Right lobe of liver (tissue), 6 donors: ENCODE measurements around the gene TTC28. TPM values are rescaled to one million over a fixed set of nuclear protein-coding genes. Genes with fewer than 3 reads are reported as not detected.

Source experiments
- ATAC-seq, 4 donors: fragments of 200-7000 bp; cut with Tn5 transposase; one replicate each; pipeline ENCODE4 v1.9.1; 2020; ENCODE audit warnings: mild to moderate bottlenecking in 4 of 4, moderate library complexity in 4 of 4
- DNase-seq, 3 donors: peaks; one replicate each; pipeline ENCODE4 v3.0.0-alpha.2; 2020
- H3K27ac ChIP-seq, 3 donors: fragments of 200-600 bp; one replicate each; pipeline ENCODE4 v1.8.0; 2022
- H3K27me3 ChIP-seq, 2 donors: fragments of 200-600 bp; one replicate each; pipeline ENCODE4 v1.8.0; 2022
- H3K36me3 ChIP-seq, 4 donors: fragments of 200-600 bp; sonication (generic) in 1 of 4; one replicate each; pipeline versions ENCODE4 v1.5.1 to v1.8.0; 2017 to 2022; ENCODE audit warnings: control low read depth in 1 of 4
- H3K4me1 ChIP-seq, 4 donors: fragments of 200-600 bp; sonication (generic) in 1 of 4; one replicate each; pipeline versions ENCODE4 v1.5.1 to v1.8.0; 2017 to 2022; ENCODE audit warnings: control low read depth in 1 of 4
- H3K4me3 ChIP-seq, 3 donors: fragments of 200-600 bp; one replicate each; pipeline ENCODE4 v1.8.0; 2022
- H3K9me3 ChIP-seq, 4 donors: fragments of 200-600 bp; sonication (generic) in 1 of 4; one replicate each; pipeline versions ENCODE4 v1.5.1 to v1.8.0; 2017 to 2022; ENCODE audit warnings: control low read depth in 1 of 4
- CTCF ChIP-seq, 4 donors: fragments of 200-600 bp in 3 of 4; fragments of 450-650 bp in 1 of 4; IDR thresholded peaks; one replicate each; pipeline versions ENCODE4 v1.5.1 to v1.8.0; 2016 to 2022; ENCODE audit warnings: antibody characterized with exemption in 4 of 4, mild to moderate bottlenecking in 2 of 4
- POLR2A ChIP-seq: fragments of 450-650 bp; IDR thresholded peaks from one replicate; pipeline ENCODE4 v1.6.1; 2017; ENCODE audit warnings: antibody characterized with exemption, mild to moderate bottlenecking
- WGBS: methylation state at CpG from one replicate; pipeline ENCODE4 v1.1.6; 2018; ENCODE audit warnings: low coverage, low lambda C conversion rate; ENCODE audit not compliant: insufficient coverage; ENCODE audit errors: missing lambda C conversion rate; 5-methylcytosine and 5-hydroxymethylcytosine counted together
- intact Hi-C, 2 donors: fragments of 100-400 bp; cut with DNase I; formaldehyde crosslinking; loops; one replicate each; pipeline versions ENCODE4 v1.11.2 to v1.14.1; 2022
- total RNA-seq, 6 experiments: library from RNA; depleted of rRNA in 2 of 6; stranded (reverse); fragments of >200 nt in 2 of 6; fragmentation: NEBNext Ultra II Directional in 3 of 6; extraction: Animal tissue kit (Norgen Biotek cat#: 25700) in 3 of 6; gene quantifications; one replicate each; pipeline versions ENCODE4 v1.1.0 to v1.2.4, GENCODE V29; 2016 to 2023
- donor health status: DM: no; HTN: yes; CAD: no.
- donor health status: DM: no; HTN: no; CAD: no.
- donor health status: DM: no; HTN: no; CAD: no.
- donor health status: DM: no; HTN: yes; CAD: no.
- donor health status: DM: no; HTN: yes; CAD: no.

TTC28 gene
- total RNA-seq, 6 experiments from 2014 or later: 9.4 to 38.3 (median 15.0) TPM

GRCh38 chr22:28125799-28126198 is 553.8 kb downstream of the TTC28 start:
- Histone ChIP-seq H3K27me3 (no peaks in the 10 kb centered on the region), H3K9me3 (no peaks in the 10 kb centered on the region), H3K36me3 (no peaks in the 10 kb centered on the region), H3K4me1 (no peaks in the 10 kb centered on the region), H3K27ac (no peak overlapping the region), H3K4me3 (no peak overlapping the region)
- no peak for TF ChIP-seq POLR2A
- no peak for TF ChIP-seq CTCF (IDR thresholded peaks at IDR 0.05)
- intact Hi-C loops: no loop called here
- no peak for ATAC-seq
- no peak for DNase-seq
- WGBS: 83% methylated on average over 2 of the region's 2 CpGs

GRCh38 chr22:28123989-28124766 is 555.5 kb downstream of the TTC28 start:
- H3K36me3 ChIP-seq: no peaks in the 10 kb centered on the region
- ATAC-seq (no peak), DNase-seq (no peak)
- no peaks in the 10 kb centered on the region for H3K4me1 ChIP-seq
- H3K27ac ChIP-seq: no peak overlapping the region
- H3K4me3 ChIP-seq: no peak overlapping the region
- TF ChIP-seq POLR2A (no peak), CTCF (IDR thresholded peaks at IDR 0.05) (no peak)
- no peaks in the 10 kb centered on the region for H3K27me3 ChIP-seq
- intact Hi-C loops: no loop called here
- 91% methylated on average over 1 of the region's 1 CpG for WGBS
- H3K9me3 ChIP-seq: no peaks in the 10 kb centered on the region

GRCh38 chr22:28120691-28121592 is 558.7 kb downstream of the TTC28 start:
- intact Hi-C loops: no loop called here
- 61% methylated on average over 3 of the region's 3 CpGs for WGBS

More at GRCh38 chr22:28120691-28121592, 558.7 kb downstream of the TTC28 start:
- ATAC-seq (no peak), DNase-seq (no peak)
- Histone ChIP-seq H3K4me3 (no peak overlapping the region), H3K9me3 (no peaks in the 10 kb centered on the region), H3K27ac (no peak overlapping the region), H3K4me1 (no peaks in the 10 kb centered on the region), H3K27me3 (no peaks in the 10 kb centered on the region), H3K36me3 (no peaks in the 10 kb centered on the region)
- TF ChIP-seq POLR2A (no peak), CTCF (IDR thresholded peaks at IDR 0.05) (no peak)
